ENCODE measurements around the gene GNA15.
"Not testable (repeated sequence)": the region's sequence is repeated elsewhere in the genome, so short reads cannot be mapped to it uniquely, and the experiment has no call there.

GNA15 gene

DNA sequence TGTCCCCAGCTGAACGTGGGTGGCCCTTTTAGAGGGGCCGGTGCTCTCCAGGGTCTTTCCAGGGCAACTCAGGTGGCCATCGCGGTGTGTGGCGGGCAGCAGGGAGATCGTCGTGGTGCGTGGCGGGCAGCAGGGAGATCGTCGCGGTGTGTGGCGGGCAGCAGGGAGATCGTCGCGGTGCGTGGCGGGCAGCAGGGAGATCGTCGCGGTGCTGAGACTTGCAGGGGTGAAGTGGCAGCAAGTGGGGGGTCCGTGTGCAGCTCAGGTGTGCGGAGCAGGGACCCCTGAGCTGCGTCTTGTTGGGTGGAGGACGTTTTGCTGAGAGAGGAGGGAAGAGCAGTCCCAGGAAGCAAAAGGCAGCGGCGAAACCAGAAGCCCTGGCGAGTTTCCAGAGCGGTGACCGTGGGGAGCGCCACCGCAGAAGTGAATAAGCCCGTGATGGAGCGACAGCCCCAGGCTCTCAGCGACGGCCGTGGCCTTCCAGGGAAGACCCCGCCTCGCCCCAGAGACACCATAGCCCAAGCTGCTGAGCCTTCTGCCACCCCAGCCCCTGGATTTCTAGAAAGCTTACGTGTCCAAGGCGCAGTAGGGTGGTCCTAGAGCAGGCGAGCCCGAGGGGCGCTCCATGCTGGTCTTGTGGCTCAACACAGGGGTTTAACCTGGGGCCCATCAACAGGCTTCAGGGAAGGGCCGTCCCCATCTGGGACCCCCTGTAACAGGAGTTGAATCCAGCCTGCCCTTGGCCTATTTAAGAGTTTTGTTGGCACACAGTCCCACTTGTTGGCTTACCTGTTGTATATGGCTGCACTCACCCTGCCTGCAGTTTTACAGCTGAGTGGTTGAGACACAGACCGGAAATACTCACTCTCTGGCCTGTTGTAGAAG, 55.3 kb downstream of the GNA15 start:
- no peak for DNase-seq (ENCODE audit: low read depth)

DNA sequence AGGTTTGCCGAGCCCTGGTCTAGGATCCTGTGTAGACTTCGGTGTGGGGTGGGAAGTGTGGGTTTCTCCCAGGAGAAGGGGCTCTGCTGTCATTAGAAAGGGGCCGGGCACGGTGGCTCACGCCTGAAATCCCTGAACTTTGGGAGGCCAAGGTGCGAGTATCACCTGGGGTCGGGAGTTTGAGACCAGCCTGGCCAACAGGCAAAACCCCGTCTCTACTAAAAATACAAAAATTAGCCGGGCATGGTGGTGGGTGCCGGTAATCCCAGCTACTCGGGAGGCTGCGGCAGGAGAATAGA, 55.9 kb downstream of the GNA15 start:
- not testable (repeated sequence) for DNase-seq (ENCODE audit: low read depth)

DNA sequence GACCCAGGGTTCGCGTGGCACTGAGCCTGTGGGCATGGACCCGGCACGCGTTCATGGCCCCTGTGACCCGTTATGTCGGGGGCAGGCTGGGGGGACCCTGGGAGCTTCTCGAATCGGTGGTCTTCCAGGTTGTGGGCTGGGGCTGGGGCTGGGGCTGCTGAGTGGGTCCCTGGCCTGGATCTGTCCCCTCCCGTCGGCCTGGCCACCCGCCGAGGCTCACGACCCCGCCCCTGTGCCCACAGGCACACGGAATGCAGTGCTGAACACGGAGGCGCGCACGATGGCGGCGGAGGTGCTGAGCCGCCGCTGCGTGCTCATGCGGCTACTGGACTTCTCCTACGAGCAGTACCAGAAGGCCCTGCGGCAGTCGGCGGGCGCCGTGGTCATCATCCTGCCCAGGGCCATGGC, 56.4 kb downstream of the GNA15 start:
- DNase-seq (ENCODE audit: low read depth): no peak

DNA sequence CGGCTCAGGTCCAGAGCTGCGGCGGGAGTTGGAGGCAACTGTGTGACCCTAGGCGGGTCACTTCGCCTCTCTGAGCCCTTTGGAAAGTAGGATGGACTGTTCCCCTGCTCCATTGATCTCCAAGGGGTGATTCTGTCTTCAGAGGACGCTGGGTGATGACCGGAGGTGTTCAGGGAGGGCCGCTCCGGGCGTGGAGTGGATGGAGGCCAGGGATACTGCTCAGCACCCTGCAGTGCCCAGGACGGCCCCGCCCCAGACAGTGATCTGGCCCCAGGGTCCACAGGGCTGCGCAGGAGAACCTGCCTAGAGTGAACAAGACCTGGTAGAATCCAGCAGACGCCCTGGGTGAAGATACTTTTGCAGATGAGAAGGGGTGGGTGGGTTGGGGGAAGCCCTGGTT, 56.9 kb downstream of the GNA15 start:
- no peak for DNase-seq (ENCODE audit: low read depth)

DNA sequence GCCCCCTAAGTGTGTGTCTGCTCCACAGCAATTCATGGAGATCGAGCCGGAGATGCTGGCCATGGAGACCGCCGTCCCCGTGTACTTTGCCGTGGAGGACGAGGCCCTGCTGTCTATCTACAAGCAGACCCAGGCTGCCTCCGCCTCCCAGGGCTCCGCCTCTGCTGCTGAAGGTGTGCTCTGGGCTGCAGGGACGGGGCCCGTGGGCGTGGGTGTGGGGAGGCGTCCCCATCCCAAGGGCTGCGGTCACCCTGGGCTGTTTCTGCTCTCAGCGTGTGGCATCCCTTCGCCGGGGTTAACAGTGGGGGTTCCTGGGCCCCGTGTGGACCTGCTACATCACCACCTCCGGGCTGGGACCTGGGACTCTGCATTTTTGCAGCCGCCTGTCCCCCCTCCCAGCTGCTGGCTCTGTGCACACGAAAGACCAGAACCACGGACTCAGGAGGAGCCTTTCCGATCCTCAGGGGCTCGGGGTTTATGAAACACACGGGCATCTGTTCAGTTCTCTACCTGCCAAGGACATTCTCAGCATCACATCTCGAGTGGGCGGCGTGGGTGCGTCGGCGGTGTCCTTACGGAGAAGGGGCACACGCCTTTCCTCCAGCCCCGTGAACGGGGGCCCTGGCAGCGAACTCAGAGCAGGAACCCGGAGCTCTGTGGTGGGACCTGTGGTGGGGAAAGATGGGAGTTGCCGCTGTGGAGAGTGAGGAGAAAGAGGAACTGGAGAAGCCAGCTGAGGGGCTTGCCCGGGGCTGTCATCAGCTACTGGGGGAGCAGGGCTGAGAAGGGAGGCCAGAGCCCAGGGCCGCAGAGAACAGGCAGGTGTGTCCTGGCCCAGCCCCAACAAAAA, 57.6 kb downstream of the GNA15 start:
- no peak for DNase-seq (ENCODE audit: low read depth)

DNA sequence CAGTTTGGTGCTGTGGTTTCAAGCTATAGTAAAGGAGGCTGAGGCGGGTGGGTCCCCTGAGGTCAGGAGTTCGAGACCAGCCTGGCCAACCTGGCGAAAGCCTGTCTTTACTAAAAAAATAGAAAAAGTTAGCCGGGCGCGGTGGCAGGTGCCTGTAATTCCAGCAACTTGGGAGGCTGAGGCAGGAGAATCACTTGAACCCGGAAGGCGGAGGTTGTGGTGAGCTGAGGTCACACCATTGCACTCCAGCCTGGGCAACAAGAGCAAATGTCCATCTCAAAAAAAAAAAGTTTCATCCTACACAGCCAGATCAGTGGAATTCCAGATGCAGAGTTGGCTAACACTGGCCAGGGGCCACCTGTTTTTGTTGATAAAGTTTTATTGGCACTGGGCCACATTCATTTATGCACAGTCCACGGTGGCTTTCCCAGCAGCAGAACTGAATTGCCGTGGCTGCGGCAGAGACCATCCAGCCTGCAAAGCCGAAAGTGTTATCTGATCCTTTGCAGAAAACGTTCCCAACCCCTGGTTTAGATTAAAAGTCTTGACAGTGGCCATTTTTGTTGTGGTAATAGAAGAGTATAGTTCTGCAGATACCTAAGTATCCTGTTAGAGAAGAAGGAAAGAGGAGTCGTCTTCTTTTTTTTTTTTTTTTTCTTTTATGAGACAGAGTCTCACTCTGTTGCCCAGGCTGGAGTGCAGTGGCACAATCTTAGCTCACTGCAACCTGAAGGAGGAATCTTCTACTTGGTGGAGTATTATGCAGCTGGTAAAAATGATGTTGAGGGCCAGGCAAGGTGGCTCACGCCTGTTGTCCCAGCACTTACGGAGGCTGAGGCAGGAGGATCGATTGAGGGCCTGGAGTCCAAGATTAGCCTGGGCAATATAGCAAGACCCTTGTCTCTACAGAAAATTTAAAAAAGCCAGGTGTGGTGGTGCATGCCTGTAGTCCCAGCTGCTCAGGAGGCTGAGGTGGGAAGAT, 58.6 kb downstream of the GNA15 start:
- DNase-seq (ENCODE audit: low read depth): peak; percentile 15

DNA sequence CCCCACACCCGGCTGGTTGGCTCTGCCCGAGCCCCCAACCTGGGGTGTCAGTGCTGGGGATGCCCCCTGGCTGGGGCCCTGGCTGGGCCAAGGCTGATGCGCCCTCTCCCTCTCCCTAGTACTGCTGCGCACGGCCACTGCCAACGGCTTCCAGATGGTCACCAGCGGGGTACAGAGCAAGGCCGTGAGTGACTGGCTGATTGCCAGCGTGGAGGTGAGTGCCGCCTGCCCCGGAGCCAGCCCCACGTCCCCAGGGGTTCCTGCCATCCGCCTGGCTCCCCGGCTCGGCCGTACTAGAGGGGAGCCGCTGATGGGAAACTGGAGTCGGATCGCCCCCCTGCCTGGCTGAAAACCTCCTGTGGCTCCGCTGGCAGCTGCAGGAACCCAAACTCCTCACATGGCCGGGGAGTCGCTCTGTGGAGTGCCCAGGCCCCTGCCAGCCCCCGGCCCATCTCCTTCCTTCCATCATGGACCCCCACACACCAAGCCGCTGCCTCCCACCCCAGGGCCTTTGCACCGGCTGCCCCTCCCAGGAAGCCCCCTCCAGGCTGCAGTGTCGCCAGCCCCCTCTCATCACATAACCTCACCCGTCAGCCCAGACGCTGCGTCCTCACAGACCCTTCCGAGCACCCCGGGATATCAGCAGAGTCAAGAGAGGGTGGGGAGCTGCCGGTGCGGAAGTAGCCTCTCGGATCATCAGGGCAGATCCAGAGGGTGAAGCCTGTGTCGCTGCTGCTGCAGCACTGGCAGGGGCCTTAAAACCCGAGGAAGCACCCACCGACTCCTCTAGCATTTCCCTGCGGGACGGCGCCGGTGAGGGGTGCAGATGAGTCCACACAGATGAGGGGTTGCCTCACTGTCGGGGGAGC, 60.5 kb downstream of the GNA15 start:
- no peak for DNase-seq (ENCODE audit: low read depth)

DNA sequence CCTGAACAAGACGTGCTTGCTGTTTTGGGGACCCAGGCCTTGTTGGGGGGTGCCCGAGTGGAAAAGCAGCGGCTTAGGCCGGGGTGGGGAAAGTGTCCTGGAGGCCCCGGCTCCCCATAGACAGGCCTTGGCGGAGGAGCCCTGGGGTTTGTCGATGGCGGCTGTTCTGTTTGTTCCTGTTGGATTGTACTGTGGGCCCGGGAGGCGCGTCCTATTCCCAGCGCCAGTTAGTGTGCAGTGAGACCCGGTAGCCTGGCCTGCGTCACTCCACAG, 61.0 kb downstream of the GNA15 start:
- DNase-seq (ENCODE audit: low read depth): no peak

DNA sequence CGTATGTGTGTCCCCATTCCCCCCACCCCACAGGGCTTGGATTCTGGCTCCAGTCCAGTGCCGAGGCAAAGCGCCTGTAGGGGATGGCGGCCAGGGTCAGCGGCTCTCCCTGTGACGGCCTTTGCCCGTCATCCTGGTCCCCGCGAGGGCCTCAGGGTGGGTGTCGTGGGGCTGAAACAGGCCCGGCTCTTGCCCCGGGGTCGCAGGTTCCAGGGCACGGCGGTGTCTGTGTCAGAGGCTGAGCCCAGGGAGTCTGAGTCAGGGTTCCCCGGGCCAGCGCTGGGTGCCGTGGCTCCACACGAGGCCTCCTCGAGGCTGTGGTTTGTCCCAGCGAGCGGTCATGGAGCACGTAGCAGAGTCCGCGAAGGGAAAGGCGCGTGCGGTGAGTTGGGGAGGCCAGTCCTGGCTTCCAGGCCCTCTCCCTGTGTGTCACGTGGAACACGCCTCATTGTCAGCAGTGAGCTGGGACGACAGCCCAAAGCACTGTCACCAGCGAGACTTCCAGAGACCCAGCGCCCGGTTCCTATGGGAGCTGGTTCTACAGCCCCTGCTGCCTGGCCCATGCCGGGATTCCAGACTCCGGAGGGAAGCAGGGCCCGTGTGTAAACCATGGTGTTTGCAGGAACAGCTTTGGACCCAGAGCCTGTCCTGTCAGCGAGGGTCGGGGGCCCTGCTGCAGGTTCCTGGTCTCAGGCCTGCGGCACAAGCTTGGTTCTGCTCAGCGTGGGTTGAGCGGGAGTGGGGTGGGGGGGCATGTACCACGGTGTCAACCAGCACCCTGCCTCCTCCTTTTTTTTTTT, 63.3 kb downstream of the GNA15 start:
- DNase-seq (ENCODE audit: low read depth): no peak

DNA sequence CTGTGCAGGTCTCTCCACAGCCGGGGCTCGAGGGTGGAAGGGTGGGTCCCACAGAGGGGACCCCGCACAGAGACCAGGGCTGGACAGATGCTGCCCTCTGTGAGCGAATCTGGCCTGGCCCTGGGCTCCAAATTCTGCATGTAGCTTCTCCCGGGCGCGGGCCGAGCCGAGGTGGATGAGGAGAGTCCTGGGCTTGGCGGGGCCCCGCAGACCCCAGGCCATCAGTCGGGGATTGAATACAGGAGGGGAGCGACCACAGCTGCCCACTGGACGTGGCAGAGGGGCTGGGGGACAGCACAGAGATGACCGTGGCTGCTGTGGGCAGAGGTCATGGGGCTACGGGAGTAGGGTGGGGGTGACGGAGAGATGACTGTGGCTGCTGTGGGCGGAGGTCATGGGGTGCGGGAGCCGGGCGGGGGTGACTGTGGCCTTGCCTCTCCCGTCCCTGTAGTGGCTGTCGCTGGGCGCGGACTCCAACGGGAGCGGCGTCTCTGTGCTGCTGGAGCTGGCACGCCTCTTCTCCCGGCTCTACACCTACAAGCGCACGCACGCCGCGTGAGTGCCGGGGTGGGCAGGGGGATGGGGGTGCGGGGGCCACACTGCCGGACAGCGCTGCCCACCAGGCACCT, 65.4 kb downstream of the GNA15 start:
- DNase-seq (ENCODE audit: low read depth): no peak

DNA sequence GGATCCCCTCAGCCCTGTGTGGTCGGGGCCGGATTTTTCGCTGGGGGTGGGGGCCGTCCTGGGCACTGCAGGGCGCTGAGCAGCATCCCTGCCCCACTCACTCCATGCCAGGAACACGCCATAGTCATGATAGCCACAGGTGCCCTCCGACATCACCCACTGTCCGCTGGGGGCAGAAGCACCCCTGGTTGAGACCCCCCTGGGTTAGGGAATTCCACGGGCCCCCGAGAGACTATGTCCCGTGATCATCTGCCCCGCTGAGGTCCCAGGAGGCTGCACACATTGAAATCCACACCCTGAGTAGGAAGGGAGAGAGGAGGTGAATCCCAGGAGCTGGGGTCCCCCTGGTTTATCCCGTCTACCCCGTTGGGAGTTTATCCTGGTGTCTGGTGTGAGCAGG, 66.1 kb downstream of the GNA15 start:
- DNase-seq (ENCODE audit: low read depth): no peak

DNA sequence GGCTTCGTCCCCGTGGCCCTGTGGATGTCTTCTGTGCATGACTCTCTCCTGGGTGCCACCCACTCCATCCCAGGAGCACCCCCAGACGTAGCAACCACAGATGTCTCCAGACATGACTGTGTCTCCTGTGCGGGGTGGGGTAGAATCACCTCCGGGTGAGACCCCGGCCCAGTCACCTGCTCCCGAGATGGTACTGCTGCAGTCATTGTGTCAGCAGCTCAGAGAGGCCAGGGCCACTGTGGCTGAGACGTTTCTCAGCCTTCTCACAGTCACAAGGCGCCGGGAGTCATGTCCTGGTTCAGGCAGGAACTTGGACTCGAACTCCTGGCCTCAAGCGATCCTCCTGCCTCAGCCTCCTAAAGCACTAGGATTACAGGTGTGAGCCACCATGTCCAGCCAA, 66.5 kb downstream of the GNA15 start:
- DNase-seq (ENCODE audit: low read depth): no peak

DNA sequence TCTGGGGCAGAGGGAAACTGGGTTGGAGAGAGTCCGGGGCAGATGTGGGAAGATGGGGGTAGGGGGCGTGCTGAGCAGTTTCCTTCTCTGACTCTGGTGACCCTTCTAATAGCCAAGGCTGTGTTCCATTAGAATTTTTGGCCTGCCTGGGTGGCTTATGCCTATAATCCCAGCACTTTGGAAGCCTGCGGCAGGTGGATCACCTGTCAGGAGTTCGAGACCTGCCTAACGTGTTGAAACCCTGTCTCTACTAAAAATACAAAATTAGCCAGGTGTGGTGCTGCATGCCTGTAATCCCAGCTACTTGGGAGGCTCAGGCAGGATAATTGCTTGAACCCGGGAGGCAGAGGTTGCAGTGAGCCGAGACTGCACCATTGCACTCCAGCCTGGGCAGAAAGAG, 67.1 kb downstream of the GNA15 start:
- not testable (repeated sequence) for DNase-seq (ENCODE audit: low read depth)

DNA sequence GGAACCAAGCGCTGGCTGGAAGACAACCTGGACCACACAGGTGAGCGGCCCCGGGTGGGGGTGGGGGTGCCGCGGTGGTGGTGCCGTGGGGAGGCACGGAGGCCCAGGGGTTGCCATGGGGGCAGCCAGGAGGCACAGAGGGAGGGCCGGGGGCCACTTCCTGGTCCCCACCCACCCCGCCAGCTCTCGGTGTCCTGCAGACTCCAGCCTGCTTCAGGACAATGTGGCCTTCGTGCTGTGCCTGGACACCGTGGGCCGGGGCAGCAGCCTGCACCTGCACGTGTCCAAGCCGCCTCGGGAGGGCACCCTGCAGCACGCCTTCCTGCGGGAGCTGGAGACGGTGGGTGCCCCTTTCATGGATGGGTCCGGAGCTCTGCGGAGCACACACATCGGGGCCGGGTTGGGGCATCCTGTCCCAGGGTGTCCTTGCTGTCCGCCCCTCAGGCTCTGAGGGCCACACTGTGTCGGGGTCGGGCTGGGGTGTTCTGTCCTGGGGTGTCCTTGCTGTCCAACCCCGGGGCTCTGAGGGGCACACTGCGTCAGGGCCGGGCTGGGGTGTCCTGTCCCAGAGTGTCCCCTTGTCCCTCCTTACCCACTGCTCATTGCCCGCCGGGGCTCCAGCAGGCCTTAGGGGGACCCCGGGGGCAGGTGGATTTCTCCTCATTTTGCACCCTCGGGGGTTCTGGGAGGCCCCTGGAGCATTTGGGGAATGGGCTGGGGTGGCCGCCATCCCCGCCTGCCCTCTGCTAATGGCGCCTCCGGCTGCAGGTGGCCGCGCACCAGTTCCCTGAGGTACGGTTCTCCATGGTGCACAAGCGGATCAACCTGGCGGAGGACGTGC, 68.2 kb downstream of the GNA15 start:
- no peak for DNase-seq (ENCODE audit: low read depth)

DNA sequence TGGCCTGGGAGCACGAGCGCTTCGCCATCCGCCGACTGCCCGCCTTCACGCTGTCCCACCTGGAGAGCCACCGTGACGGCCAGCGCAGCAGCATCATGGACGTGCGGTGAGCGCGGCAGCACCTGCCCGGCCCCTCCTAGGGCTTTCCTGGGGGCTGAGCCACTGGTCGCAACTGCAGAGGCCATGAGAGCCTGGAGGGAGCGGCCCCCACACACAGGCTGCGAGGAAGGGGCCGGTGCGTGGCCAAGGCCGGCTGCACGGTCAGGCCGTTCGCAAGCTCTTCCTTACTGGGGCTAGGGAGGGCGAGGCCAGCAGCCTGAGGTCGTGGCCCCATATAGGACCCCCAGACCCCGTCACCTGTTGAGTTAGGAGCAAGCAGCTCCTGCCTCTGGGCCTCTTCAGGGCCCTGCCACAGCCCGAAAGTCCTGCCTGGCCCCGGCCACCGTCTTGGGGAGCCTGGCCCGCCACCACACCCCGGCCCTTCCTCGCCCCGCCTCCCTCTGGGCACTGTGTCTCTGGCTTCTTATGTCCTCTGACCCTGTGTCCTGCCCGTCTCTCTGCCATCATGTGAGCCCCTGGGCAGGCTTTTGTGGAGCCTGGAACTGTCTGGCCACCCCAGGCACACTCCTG, 68.9 kb downstream of the GNA15 start:
- DNase-seq (ENCODE audit: low read depth): no peak

DNA sequence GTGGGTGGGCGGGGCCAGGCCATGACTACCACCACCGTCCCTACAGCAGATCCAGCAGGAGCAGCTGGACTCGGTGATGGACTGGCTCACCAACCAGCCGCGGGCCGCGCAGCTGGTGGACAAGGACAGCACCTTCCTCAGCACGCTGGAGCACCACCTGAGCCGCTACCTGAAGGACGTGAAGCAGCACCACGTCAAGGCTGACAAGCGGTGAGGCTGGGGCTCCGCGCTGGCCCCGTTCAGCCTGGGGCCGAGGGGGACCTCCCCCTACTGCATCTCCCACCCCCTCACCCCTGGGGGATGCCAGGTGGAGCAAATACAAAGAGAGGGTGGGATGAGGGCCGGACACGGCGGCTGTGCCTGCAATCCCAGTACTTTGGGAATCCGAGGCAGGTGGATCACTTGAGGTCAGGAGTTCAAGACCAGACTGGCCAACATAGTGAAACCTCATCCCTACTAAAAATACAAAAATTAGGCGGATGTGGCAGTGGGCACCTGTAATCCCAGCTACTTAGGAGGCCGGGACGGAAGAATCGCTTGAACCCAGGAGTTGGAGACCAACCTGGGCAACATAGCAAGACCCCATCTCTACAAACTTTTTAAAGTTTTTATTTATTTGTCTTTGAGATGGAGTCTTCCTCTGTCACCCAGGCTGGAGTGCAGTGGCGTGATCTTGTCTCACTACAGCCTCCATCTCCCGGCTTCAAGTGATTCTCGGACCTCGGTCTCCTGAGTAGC, 70.6 kb downstream of the GNA15 start:
- DNase-seq (ENCODE audit: low read depth): no peak

DNA sequence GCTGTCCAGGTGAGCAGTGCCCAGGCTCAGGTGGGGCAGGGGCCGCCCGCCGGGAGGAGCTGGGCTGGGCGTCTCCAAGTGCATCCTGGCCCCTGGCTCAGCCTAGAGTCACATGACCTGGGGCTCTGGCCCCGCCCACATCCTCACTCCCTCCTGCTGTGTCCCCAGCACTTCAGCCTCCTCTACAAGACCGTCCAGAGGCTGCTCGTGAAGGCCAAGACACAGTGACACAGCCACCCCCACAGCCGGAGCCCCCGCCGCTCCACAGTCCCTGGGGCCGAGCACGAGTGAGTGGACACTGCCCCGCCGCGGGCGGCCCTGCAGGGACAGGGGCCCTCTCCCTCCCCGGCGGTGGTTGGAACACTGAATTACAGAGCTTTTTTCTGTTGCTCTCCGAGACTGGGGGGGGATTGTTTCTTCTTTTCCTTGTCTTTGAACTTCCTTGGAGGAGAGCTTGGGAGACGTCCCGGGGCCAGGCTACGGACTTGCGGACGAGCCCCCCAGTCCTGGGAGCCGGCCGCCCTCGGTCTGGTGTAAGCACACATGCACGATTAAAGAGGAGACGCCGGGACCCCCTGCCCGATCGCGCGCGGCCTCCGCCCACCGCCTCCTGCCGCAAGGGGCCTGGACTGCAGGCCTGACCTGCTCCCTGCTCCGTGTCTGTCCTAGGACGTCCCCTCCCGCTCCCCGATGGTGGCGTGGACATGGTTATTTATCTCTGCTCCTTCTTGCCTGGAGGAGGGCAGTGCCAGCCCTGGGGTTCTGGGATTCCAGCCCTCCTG, 71.8 kb downstream of the GNA15 start:
- no peak for DNase-seq (ENCODE audit: low read depth)

Data from amniotic epithelial cell (primary cell).